ENCODE data around the gene KBTBD4. TPM values are rescaled to one million over a fixed set of nuclear protein-coding genes. Genes with fewer than 3 reads are reported as not detected.

Gene KBTBD4
- total RNA-seq, 1 experiment from 2014 or later, result 12.3 TPM

- ATAC-seq, result no peak
- H3K4me3 Mint-ChIP-seq, result no peak overlapping the region
Measured at GRCh38 chr11:47599902-47600301, 21.1 kb upstream of the KBTBD4 start.

More at GRCh38 chr11:47599902-47600301, 21.1 kb upstream of the KBTBD4 start:
- peaks cover 13% of the 10 kb centered on the region for H3K27me3 Mint-ChIP-seq (ENCODE audit: low read depth)
- no peaks in the 10 kb centered on the region for H3K36me3 Mint-ChIP-seq
- H3K27ac Mint-ChIP-seq, result no peak overlapping the region
- peaks cover 7% of the 10 kb centered on the region for H3K4me1 Mint-ChIP-seq
- no peak for DNase-seq (ENCODE audit: low spot score)
- ChIA-PET POLR2A (no interaction called here), CTCF (interaction anchor here (1.3 kb wide), 1 partner anchor 17 kb away, joined by 5 read pairs; no protein-coding TSS in a partner anchor)
- TF ChIP-seq GABPB1 (CRISPR knock-in tag; IDR thresholded peaks at IDR 0.05) (no peak), ESRRA (CRISPR knock-in tag; IDR thresholded peaks at IDR 0.05; ENCODE audit: borderline replicate concordance) (no peak), MYBL2 (CRISPR knock-in tag; IDR thresholded peaks at IDR 0.05) (no peak), SMAD4 (CRISPR knock-in tag; IDR thresholded peaks at IDR 0.05) (no peak), ZMAT4 (CRISPR knock-in tag; IDR thresholded peaks at IDR 0.05) (no peak), FOXK1 (CRISPR knock-in tag; IDR thresholded peaks at IDR 0.05) (no peak), AR (CRISPR knock-in tag; IDR thresholded peaks at IDR 0.05) (no peak), E2F4 (CRISPR knock-in tag; IDR thresholded peaks at IDR 0.05; ENCODE audit: borderline replicate concordance, low read depth) (no peak), ZNF671 (CRISPR knock-in tag; IDR thresholded peaks at IDR 0.05) (no peak), ATF2 (CRISPR knock-in tag; IDR thresholded peaks at IDR 0.05; ENCODE audit: borderline replicate concordance, low read depth) (no peak), KAT7 (CRISPR knock-in tag; IDR thresholded peaks at IDR 0.05; ENCODE audit: borderline replicate concordance) (no peak), ELF4 (CRISPR knock-in tag; IDR thresholded peaks at IDR 0.05; ENCODE audit: low read depth) (no peak), AFF4 (CRISPR knock-in tag; IDR thresholded peaks at IDR 0.05; ENCODE audit: borderline replicate concordance) (no peak), PRRX2 (CRISPR knock-in tag; IDR thresholded peaks at IDR 0.05) (no peak), TP53 (CRISPR knock-in tag; IDR thresholded peaks at IDR 0.05) (no peak), NR3C1 (CRISPR knock-in tag; conservative IDR thresholded peaks at IDR 0.05; ENCODE audit: low read depth) (no peak), ZNF121 (CRISPR knock-in tag; IDR thresholded peaks at IDR 0.05) (no peak), STAT6 (CRISPR knock-in tag; conservative IDR thresholded peaks at IDR 0.05; ENCODE audit: low read depth) (no peak), NFYB (CRISPR knock-in tag; conservative IDR thresholded peaks at IDR 0.05; ENCODE audit: low read depth) (no peak), ZSCAN18 (CRISPR knock-in tag; IDR thresholded peaks at IDR 0.05) (no peak)
- H3K9me3 Mint-ChIP-seq, result no peaks in the 10 kb centered on the region

Measured in WTC11 (cell line).